Endometrial microvascular endothelial cells (primary cell): Measurements from ENCODE around the gene NOTUM. TPM values are rescaled to one million over a fixed set of nuclear protein-coding genes. Genes with fewer than 3 reads are reported as not detected.

Source experiments
- in situ Hi-C: cut with HindIII; loops from 2 replicates; pipeline ENCODE4 v1.10.0; 2017; ENCODE audit warnings: low sequenced_read_pairs, low pct_unique_long_range_greater_than_20kb; ENCODE audit errors: inconsistent ontology term
- total RNA-seq: library from RNA; depleted of rRNA; stranded (reverse); fragments of >200 nt; gene quantifications from one replicate; pipeline ENCODE4 v1.2.3, GENCODE V29; 2015; ENCODE audit errors: inconsistent ontology term

NOTUM gene
- total RNA-seq, 1 donor from 2014 or later: not detected

GRCh38 chr17:81916234-81917001 lies 44.6 kb downstream of the NOTUM start:
- in situ Hi-C loops: no loop called here

GRCh38 chr17:81915331-81915730 lies 45.7 kb downstream of the NOTUM start:
- in situ Hi-C loops: no loop called here

- in situ Hi-C loops: no loop called here
Observed at GRCh38 chr17:81914103-81914850, 46.7 kb downstream of the NOTUM start.

- in situ Hi-C loops: no loop called here
Observed at GRCh38 chr17:81913394-81914102, 47.4 kb downstream of the NOTUM start.

GRCh38 chr17:81912441-81913309 lies 48.3 kb downstream of the NOTUM start:
- in situ Hi-C loops: no loop called here

GRCh38 chr17:81911969-81912368 lies 49.0 kb downstream of the NOTUM start:
- in situ Hi-C loops: no loop called here

- in situ Hi-C loops: no loop called here
Observed at GRCh38 chr17:81911277-81911961, 49.6 kb downstream of the NOTUM start, which contains the start of gene PCYT2. Gene PCYT2 (minus strand): TSS chr17:81911399. CDS start chr17:81911355, 44 bp downstream.

GRCh38 chr17:81910840-81911276 lies 50.1 kb downstream of the NOTUM start:
- in situ Hi-C loops: no loop called here

- in situ Hi-C loops: no loop called here
Observed at GRCh38 chr17:81909966-81910839, 50.8 kb downstream of the NOTUM start.

- in situ Hi-C loops: no loop called here
Observed at GRCh38 chr17:81909231-81909630, 51.8 kb downstream of the NOTUM start.

GRCh38 chr17:81908793-81909192 lies 52.2 kb downstream of the NOTUM start:
- in situ Hi-C loops: no loop called here

- in situ Hi-C loops: no loop called here
Observed at GRCh38 chr17:81907219-81908145, 53.5 kb downstream of the NOTUM start.

GRCh38 chr17:81906476-81907218 lies 54.3 kb downstream of the NOTUM start:
- in situ Hi-C loops: no loop called here

GRCh38 chr17:81905993-81906392 lies 55.0 kb downstream of the NOTUM start:
- in situ Hi-C loops: no loop called here

GRCh38 chr17:81905424-81905875 lies 55.5 kb downstream of the NOTUM start:
- in situ Hi-C loops: no loop called here
